KG1 (cell line): Measurements from ENCODE around the gene ZDHHC7.
"Not testable (repeated sequence)": the region's sequence is repeated elsewhere in the genome, so short reads cannot be mapped to it uniquely, and the experiment has no call there.

Experiments
- DNase-seq: peaks from one replicate; lab custom pipeline; 2025; lab: John Stamatoyannopoulos, UW

ZDHHC7 gene

DNA sequence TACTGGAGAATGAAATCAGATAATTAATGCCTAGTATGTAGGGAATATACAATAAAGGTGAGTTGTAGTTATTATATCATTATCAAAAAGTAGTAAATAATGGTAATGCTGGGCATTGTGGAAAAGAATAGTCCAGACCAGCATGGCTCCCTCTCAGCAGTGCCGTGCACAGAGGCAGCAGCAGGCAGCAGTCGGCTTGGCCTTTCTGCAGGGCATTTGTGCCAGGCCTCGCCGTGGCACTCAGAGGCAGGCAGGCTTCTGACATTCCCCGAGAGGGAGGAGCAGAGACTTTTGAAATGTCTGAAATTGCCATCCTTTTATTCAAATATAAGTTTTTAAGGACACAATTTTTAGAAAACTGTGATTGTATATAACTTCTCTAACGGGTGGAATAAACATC, 31.3 kb upstream of the ZDHHC7 start:
- DNase-seq, result no peak

DNA sequence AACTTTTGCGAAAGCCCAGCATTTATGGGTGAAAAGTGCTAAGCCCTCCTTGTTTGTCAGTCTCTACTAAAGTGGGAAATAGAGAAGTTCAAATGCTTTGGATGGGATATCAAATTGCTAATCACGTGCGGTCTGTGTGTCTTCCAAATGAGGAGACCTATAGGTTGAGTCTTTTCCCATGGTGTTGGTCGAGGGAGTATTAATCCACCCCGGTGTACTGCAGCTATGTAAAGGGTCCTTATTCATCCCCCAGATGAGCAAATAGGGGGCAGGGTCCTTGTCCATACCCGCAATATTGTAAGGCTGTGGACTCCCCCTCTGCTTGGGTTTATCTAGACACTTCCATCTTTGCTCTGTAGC, 30.8 kb upstream of the ZDHHC7 start:
- DNase-seq, result no peak

DNA sequence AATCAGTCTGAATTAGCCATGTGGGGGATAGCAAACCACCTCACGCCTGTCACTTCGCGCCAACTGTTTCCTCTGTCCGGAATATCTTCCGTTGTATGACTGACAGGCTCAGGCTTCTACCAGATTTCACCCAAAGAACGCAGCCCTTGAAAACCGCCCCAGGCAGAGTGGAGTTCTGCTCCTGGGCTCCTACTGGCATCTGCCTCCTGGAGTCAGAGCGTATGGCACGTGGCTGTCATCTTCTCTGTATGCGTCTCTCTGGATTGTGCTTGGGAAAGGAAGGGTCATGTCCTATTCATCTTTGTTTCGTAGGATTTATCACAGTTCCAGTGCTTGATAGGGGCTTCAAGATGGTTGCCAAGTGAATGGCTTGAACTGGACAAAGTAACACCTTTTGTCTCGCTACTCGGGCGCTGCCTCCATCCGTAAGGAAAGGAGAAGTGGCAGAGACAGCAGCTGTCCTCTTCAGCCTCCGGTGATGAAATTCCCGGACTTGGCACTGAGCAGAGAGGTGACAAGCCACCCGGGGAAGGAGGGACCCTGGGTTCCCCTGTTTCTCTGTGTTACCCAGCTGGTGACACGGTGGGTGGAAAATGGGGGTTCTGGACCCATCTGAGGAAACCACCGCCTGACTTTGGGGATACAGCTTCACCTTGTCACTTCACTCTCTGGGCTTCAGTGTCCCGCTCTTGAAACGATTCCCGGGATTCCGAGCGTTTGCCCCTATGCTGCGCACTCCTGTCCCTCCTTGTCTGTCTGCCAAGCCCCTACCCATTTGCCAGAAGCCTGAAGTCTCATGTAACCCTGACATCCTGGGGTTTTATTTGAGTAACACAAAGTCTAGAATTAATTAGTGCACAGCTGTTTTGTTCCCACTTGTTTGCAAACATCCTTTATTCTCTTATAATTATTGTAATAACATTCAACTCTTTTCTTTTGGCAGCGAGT, 30.2 kb upstream of the ZDHHC7 start:
- DNase-seq, result no peak

DNA sequence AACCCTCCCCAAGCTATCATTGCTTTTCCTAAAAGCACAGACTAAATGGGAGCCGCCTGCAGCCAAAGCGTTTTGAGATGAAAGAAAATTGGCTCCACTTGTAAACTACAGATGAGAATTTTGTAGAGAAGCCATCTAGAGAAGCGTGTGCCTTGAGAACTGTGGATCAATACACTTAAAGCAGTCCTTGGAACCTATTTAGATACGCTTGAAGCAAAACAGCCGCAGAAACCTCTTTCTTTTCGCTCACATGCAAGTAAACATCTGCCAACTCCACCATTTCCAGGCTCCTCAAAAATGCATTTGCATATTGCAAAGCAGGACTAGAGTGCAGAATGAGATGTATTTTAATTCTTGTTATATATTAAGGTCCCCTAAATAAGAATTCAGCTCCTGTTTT, 29.4 kb upstream of the ZDHHC7 start:
- DNase-seq, result no peak

DNA sequence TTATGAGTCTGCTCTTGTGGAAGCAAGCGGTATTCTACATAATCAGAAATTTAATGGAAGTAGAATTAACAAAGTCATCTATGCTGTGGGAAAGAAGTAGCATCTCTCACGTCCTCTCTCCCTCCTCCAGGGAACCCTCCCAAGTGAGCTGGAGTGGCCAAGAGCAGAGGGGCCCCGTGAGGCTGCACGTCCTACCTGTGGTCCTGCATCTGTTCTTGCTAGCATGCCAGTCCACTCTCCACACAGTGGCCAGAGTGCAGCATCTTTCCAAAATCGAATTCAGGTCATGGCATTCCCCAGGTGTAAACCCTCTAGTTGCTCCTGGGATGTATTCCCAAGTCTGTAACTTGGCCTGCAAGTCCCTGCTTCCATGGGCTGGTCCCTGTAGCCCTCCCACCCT, 26.4 kb upstream of the ZDHHC7 start:
- DNase-seq, result no peak

DNA sequence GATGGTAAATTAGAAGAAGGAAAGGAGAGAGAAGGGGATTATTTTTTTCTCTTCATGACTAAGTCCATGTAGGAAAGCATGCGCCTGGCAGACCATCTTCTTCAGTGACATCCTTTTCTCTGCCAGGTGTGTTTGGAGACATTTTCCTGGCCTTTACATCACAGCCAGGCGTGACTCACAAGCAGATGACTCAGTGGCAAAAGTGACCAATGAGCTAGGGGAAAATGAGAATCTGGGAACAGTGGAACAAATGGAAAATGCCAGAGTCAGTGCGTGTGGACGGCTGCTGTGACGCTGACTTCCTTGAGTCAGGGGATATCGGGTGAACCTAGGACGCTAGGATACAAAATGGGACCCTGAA, 25.7 kb upstream of the ZDHHC7 start:
- no peak for DNase-seq

DNA sequence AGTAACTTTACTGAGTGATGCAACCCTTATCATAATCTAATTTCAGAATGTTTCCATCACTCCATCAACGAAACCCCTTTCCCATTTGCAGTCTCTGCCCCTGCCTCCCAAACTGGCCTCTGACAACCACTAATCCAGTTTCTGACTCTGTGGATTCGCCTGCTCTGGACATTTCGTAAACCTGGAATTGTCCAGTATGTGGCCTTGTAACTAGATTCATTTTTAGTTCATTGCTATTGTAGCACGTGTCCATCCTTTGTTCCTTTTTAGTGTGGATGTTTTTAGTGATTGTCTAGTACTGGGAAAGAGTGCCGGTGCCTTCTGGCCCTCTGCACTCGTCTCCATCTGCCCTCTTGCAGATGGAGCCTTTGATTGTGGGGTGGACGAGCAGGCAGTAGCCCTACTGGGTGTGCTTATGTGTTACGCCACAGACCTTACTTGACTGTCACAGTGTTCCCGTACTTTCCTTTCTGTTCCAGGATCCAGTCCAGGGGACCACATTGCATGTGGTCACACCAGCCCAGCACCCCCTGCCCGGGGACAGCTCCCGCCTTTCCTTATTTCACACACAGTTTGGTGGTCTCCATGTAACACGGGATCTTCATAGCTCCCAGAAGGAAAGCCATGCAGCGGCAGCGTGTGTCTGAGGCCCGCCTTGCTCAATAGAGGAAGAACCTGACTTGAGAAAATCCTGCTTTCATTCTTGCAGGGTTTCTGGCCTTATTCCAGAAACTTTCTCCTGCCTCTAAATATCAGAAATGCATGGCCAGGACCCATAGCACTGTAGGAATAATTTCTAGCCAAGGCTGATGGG, 25.1 kb upstream of the ZDHHC7 start:
- DNase-seq, result no peak

DNA sequence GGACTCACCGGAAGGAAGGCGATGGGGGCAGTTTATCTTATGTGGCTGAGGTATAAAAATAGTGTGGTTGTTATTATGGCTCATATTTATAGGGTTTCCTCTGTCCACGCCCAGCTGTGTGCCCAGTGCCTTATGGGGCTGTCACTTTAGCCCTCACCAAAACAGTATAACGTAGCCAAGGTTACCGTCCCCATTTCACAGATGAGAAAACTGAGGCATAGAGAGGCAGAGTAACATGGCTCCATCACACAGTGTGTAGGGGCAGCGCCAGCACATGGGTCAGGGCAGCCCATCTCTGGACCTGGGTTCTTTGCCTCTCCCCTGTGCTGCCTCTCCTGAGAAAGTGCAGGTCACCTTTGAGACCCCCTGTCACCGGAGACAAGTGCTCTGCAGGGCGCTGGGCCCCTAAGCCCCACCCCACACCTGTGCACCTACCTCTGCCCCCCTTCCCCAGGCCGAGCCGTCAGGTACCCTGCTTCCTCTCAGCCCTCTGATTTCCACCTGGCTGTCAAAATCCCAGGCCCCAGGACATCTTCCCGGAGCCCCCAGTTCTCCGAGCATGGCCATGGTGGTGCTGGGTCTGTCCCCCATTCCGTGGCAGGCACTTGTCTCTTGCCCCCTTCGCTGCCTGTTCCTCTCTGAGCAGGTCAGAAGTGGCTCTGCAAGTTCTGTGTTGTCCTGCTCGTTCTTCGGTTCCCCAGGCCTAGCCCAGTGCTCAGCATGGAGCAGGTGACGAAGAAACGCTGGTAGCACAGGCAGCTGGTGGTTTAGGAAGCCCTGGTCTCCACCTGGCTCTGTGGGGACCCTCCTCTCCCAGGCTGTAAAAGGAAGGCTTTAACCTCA, 23.5 kb upstream of the ZDHHC7 start:
- no peak for DNase-seq

DNA sequence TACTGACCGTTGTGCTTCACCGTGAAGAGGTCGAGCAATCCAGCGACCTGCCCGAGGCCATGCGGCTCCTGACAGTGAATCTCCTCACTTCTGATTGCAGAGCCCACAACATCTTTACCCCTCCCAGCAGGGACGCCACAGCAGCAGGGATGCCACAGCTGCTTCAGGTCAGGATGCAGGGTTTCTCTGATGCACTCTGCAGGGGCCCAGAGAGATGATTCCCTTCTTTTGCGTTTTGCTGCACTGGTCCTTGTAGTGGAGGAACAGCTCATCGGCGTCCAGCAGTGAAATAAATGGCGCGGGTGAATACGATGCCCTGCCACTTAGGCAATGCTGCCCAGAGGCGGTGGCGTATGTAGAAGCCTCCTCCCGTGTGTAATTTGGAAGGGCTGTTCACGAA, 21.8 kb upstream of the ZDHHC7 start:
- DNase-seq, result no peak

DNA sequence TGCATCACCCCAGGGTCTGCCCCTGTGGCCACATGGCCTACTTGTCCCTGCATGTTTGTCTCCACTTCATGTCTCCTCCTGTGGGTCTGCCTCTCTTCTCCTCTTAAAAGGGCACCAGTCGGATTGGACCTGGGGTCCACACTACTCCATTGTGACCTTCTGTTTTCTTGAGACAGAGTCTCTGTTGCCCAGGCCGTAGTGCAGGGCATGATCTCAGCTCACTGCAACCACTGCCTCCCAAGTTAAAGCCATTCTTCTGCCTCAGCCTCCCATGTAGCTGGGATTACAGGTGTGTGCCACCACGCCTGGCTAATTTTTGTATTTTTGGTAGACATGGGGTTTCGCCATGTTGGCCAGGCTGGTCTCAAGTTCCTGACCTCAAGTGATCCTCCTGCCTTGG, 20.9 kb upstream of the ZDHHC7 start:
- not testable (repeated sequence) for DNase-seq

DNA sequence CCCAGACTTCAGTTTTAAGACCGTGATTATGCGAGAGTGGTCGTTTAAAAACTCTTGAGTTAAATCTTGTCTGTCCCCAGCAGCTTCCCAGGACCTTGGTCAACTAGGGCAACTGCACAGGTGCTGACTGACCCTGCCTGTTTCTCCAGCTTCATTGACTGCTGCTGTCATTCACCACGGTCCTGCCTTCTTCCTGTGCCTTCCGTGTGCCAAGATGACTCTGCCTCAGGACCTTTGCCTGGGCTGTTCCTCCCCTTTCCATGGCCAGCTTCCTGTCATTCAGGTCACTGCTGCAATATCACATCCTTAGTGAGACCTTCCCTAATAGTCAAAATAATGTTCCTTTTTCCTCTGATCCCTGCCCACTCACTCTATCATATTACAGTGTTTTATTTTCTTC, 20.1 kb upstream of the ZDHHC7 start:
- DNase-seq, result no peak

DNA sequence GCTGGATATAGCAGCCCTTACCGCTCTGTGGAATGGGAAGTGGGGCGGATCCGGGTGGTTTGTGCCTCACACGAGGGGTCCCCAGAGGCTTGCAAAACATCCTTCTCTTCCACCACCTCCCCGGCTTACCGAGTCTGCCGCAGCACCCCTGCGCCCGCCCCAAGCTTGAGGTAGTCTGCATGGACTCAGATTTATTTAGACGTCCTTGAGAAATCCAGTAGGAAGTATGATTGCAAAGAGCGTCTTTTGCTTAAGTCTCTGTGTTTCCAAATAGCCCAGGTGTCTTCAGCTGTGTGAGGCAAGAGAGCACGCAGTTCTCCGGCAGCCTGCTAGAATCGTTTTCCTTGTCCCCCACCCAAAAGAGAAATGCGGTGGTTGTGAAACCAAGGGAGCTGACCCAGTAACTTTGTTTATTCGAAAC, 18.7 kb upstream of the ZDHHC7 start:
- no peak for DNase-seq

DNA sequence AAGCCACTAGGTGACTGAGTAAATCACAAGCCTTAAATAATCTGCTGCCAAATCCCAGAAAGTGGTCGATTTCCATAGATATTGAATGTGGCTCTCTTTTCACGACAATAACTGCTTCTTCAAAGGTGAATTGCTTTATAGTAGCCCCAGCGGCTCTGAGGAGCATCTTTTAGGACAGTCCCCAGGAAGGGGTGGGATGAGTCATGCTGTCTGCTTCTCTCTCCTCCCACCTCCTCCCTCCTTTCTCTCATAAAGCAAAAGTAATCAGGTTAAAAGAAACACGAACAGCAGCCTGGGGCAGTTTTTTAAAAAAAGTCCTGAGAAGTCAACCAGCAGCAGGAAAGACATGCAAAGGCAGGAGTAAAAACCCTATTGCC, 18.1 kb upstream of the ZDHHC7 start:
- DNase-seq, result no peak

DNA sequence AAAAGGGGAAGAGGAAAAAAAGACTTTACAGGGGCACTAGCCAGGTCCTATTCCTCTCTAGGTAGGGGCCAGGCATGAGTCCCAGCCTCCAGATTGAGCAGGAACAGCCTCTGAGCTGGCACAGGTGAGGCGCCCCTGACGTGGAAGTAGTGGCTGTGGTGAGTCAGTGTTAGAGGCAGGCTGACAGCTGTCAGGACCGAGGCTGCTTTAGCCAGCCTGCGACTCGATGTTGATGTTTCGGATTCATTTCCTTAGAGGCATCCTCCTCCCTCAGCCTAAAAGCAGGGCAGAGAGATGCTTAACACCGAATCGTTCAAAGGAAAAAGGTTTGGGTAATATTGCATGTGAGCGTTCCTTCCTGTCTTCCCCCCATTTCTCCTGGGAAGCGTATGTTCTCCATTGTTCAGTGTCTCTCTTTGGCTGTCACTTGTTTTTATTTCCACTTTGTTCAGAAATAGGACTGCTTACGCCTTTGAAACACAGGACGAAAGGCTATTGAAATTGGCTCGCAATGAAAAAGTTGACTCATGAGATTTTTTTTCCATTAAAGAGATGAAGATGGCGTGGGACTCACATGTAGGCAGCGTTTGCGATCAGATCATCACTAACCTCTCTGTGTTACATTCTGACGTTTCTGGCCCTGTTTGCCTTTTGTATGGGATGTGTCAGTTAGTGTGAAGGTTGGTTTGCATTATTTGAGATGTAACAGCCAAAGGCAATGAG, 17.5 kb upstream of the ZDHHC7 start:
- DNase-seq, result no peak

DNA sequence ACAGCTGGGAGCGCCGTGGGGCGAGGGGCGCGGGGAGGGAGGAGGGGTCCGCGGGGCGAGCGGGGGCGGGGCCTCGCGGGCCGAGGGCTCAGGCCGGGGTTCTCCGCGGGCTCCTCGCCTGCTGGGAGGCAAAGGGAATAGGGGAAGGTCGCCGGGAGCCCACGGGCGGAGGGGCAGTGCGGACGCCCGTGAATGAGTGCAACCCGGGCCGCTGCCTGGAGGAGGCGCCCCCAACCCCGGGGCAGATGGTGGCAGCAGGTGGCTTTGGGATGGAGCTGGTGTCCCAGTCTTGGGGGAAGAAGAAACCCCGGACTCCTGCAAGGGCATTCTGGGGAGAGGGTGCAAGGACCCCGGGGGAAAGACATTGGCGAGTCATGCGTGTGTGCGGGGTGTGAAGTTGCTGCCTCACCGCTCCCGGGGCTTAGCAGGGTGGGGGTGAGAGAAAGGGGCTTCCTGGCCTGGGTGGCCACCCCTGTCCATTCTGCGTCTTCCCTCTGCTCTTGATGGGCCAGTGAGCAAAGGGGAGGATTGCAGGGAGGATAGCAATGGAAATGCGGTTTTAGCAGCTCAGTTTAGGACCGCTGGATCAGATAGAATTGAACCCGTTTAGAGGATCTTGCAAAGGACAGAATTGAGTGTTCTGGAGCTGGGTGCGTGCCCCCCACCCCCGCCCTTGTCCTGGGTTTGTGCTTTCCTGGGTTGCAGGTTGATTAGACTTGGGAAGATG, 16.8 kb upstream of the ZDHHC7 start:
- DNase-seq, result no peak

DNA sequence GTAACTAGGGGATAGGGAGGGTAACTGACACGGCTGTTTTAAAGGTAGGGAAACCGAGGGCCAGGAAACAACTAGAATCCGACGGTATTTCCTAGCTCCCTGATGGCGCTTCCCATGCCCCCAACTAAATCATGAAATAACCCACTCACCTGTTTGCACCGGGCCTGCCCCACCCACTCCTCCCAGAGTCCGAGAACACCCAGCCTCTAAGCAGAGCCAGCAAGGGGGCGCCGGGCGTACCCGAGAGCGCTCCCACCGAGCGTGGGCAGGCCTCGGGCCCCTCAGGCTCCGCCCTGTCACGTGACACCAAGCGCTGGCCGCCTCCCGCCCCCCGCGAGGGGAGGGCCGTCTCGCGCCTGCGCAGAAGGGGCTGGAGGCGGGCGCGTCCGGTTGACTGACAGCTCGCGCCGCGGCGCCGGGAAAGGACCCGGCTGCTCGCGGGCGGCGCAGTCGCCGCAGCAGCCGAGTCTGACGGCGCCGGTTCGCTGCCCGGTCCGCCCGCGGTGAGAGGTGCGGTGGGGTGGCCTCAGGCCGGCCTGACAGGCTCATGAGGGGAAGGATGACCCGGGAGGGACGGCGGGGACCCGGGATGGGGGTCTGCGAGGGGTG, 16.1 kb upstream of the ZDHHC7 start, which contains the start of gene KIAA0513:
Gene KIAA0513, plus strand, starts transcription at position 447 of the 609 bp plus-strand sequence. CDS start 39,277 bp downstream, outside the sequence.
- DNase-seq, result peak; percentile 96

DNA sequence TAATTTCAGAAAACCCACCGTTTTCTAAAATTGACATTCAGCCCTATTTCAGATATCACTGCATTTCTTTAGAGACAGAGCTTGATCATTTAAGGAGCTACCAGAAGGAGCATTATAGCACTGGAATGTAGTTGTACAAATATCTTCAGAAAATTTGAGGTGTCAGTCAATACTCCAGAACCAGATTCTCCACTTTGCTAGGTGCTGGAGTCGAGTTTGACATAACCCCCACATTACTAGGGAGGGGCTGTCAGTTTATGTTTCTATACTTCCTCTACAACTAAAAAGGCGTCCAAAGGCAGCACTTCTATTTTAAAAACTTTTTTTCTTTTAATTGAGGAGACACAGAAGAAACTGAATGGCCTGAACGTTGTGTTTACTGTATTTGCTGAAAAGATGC, 15.4 kb upstream of the ZDHHC7 start:
- no peak for DNase-seq

DNA sequence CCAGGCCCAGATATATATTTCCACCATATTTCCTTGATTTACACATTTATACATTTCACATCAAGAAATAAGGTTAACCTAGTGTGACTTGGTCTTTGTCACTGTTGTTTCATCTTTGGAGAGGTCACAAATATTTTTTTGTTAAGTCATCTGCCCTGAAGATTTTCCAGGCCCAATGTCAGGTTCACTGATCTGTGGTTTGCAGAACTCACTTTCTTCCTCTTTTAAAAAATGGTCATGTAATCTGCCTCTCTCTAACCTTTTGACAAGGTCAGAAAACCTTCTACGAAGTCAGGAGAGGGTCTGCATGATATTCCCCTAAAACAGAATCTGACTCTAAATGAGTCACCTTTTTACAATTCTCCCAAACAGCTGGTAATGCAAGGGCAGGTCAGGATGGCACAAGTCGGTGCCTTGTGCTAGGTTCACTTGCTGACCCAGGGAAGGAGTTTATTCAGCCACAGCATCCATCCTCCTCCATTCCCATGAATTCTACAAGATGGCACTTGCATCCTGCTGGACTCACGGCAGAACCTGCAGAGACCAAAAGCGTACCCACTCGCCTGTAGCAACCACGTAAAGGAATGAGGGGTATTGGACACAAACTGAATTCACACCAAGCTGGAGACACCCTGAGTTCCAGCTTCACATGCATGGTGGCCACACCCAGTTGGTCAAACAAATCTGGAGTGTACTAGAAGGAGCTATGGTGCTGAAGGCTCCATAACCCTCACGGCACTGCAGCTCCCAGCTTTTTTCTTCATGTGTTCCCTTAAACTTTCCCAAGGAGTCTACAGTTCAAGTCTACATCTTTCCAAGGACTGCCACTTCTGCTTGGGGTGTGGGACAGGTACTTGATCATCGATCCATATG, 14.7 kb upstream of the ZDHHC7 start:
- DNase-seq, result peak; percentile 18

DNA sequence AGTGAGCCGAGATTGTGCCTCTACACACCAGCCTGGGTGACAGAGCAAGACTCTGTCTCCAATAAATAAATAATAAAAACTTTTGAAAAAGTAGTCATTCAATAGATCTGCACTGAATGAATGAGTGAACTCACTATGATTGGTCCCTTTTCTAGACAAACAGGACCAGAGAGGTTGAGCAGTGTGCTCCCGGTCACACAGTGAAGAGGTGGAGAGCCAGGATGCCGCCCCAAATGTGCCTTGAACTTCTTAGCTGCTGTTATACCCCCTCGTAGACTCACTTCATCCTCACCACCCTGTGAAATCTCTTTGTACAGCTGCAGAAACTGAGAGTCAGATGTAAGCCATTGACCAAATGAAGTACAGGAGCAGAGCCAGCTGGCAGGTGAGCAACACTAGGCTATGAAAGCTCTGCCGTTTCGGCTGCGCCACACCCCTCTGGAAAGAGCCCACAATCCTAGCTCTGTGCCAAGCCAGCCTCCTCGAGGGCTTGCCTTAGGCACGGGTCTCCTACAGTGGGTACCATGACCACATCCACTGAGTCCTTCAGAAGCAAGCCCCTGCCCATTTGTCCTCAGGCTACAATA, 8.4 kb upstream of the ZDHHC7 start:
- no peak for DNase-seq
